UCSD-AML1 (cell line): ENCODE data around the gene RNASE7.
"Not testable (repeated sequence)": the region's sequence is repeated elsewhere in the genome, so short reads cannot be mapped to it uniquely, and the experiment has no call there.

Experiments used
- DNase-seq: peaks from one replicate; lab custom pipeline; 2025; ENCODE audit not compliant: unreplicated experiment; lab: John Stamatoyannopoulos, UW

The RNASE7 gene

GRCh38 chr14:21041676-21042433, at the start of gene RNASE7:
RNASE7 (plus strand) TSS chr14:21042362; CDS start chr14:21042993, 631 bp downstream.
- DNase-seq, result no peak

- DNase-seq, result no peak
Measured at GRCh38 chr14:20996521-20996920, 45.6 kb upstream of the RNASE7 start.

GRCh38 chr14:20997115-20997514, 45.0 kb upstream of the RNASE7 start:
- DNase-seq, result no peak

GRCh38 chr14:20997564-20997963, 44.6 kb upstream of the RNASE7 start:
- no peak for DNase-seq

- DNase-seq, result no peak
Measured at GRCh38 chr14:20998139-20998538, 44.0 kb upstream of the RNASE7 start.

- DNase-seq, result no peak
Measured at GRCh38 chr14:20998674-20999366, 43.3 kb upstream of the RNASE7 start, which contains the start of gene SLC39A2. SLC39A2 (plus strand) TSS chr14:20999293; CDS start chr14:20999447, 154 bp downstream.

- no peak for DNase-seq
Measured at GRCh38 chr14:20999591-20999990, 42.6 kb upstream of the RNASE7 start.

- DNase-seq, result no peak
Measured at GRCh38 chr14:21001218-21001617, 40.9 kb upstream of the RNASE7 start.

GRCh38 chr14:21003788-21004346, 38.3 kb upstream of the RNASE7 start:
- DNase-seq, result no peak

GRCh38 chr14:21009721-21010120, 32.4 kb upstream of the RNASE7 start:
- not testable (repeated sequence) for DNase-seq

- no peak for DNase-seq
Measured at GRCh38 chr14:21011136-21011535, 31.0 kb upstream of the RNASE7 start.

- DNase-seq, result peak; percentile 71
Measured at GRCh38 chr14:21014761-21015190, 27.4 kb upstream of the RNASE7 start.

- DNase-seq, result no peak
Measured at GRCh38 chr14:21015312-21015711, 26.9 kb upstream of the RNASE7 start.

- DNase-seq, result no peak
Measured at GRCh38 chr14:21016413-21017190, 25.6 kb upstream of the RNASE7 start.

GRCh38 chr14:21017528-21018245, 24.5 kb upstream of the RNASE7 start:
- DNase-seq, result peak; percentile 67

GRCh38 chr14:21018286-21018685, 23.9 kb upstream of the RNASE7 start:
- no peak for DNase-seq

- DNase-seq, result no peak
Measured at GRCh38 chr14:21018781-21019180, 23.4 kb upstream of the RNASE7 start.

- DNase-seq, result no peak
Measured at GRCh38 chr14:21019366-21019765, 22.8 kb upstream of the RNASE7 start.

GRCh38 chr14:21020977-21021545, 21.1 kb upstream of the RNASE7 start:
- no peak for DNase-seq

GRCh38 chr14:21022686-21023085, 19.5 kb upstream of the RNASE7 start:
- no peak for DNase-seq
